Measurements from ENCODE around the gene SCAND1.
"Not testable (repeated sequence)": the region's sequence is repeated elsewhere in the genome, so short reads cannot be mapped to it uniquely, and the experiment has no call there.

SCAND1 gene

GRCh38 chr20:35959291-35959690, 5.0 kb upstream of the SCAND1 start:
- DNase-seq (ENCODE audit: low read depth, low spot score): not testable (repeated sequence)

GRCh38 chr20:35956616-35957015, 2.3 kb upstream of the SCAND1 start:
- no peak for DNase-seq (ENCODE audit: low read depth, low spot score)

- no peak for DNase-seq (ENCODE audit: low read depth, low spot score)
These were observed 577 bp upstream of the SCAND1 start for GRCh38 chr20:35954907-35955251.

GRCh38 chr20:35953387-35954199, 709 bp downstream of the SCAND1 start:
- no peak for DNase-seq (ENCODE audit: low read depth, low spot score)

GRCh38 chr20:35952480-35953386, 1.6 kb downstream of the SCAND1 start:
- DNase-seq (ENCODE audit: low read depth, low spot score): no peak

- DNase-seq (ENCODE audit: low read depth, low spot score): not testable (repeated sequence)
These were observed 2.2 kb downstream of the SCAND1 start for GRCh38 chr20:35952080-35952479.

GRCh38 chr20:35950093-35950492, 4.2 kb downstream of the SCAND1 start:
- no peak for DNase-seq (ENCODE audit: low read depth, low spot score)

- DNase-seq (ENCODE audit: low read depth, low spot score): no peak
These were observed 6.4 kb downstream of the SCAND1 start for GRCh38 chr20:35947907-35948306.

GRCh38 chr20:35947489-35947888, 6.8 kb downstream of the SCAND1 start:
- DNase-seq (ENCODE audit: low read depth, low spot score): no peak

GRCh38 chr20:35942243-35942642, 12.1 kb downstream of the SCAND1 start:
- DNase-seq (ENCODE audit: low read depth, low spot score): no peak

GRCh38 chr20:35941620-35942019, 12.7 kb downstream of the SCAND1 start:
- DNase-seq (ENCODE audit: low read depth, low spot score): no peak

GRCh38 chr20:35939264-35939663, 15.0 kb downstream of the SCAND1 start:
- DNase-seq (ENCODE audit: low read depth, low spot score): no peak

- DNase-seq (ENCODE audit: low read depth, low spot score): no peak
These were observed 20.3 kb downstream of the SCAND1 start for GRCh38 chr20:35934050-35934449.

GRCh38 chr20:35929301-35929700, 25.0 kb downstream of the SCAND1 start:
- no peak for DNase-seq (ENCODE audit: low read depth, low spot score)

GRCh38 chr20:35920523-35920922, 33.8 kb downstream of the SCAND1 start:
- no peak for DNase-seq (ENCODE audit: low read depth, low spot score)

GRCh38 chr20:35918021-35918420, 36.3 kb downstream of the SCAND1 start:
- no peak for DNase-seq (ENCODE audit: low read depth, low spot score)

GRCh38 chr20:35917077-35917476, 37.2 kb downstream of the SCAND1 start:
- no peak for DNase-seq (ENCODE audit: low read depth, low spot score)

GRCh38 chr20:35912881-35913280, 41.4 kb downstream of the SCAND1 start:
- no peak for DNase-seq (ENCODE audit: low read depth, low spot score)

- DNase-seq (ENCODE audit: low read depth, low spot score): no peak
These were observed 44.0 kb downstream of the SCAND1 start for GRCh38 chr20:35910254-35910653.

GRCh38 chr20:35909796-35910195, 44.5 kb downstream of the SCAND1 start:
- no peak for DNase-seq (ENCODE audit: low read depth, low spot score)

- no peak for DNase-seq (ENCODE audit: low read depth, low spot score)
These were observed 45.1 kb downstream of the SCAND1 start for GRCh38 chr20:35909176-35909575.

- DNase-seq (ENCODE audit: low read depth, low spot score): no peak
These were observed 46.3 kb downstream of the SCAND1 start for GRCh38 chr20:35908007-35908406.

Measured in smooth muscle cell of the brain vasculature (primary cell).